ENCODE results near the gene P2RX5. TPM values are rescaled to one million over a fixed set of nuclear protein-coding genes. Genes with fewer than 3 reads are reported as not detected.
"Not testable (repeated sequence)": the region's sequence is repeated elsewhere in the genome, so short reads cannot be mapped to it uniquely, and the experiment has no call there.

Gene P2RX5
- total RNA-seq, 1 donor from 2014 or later = not detected

DNA sequence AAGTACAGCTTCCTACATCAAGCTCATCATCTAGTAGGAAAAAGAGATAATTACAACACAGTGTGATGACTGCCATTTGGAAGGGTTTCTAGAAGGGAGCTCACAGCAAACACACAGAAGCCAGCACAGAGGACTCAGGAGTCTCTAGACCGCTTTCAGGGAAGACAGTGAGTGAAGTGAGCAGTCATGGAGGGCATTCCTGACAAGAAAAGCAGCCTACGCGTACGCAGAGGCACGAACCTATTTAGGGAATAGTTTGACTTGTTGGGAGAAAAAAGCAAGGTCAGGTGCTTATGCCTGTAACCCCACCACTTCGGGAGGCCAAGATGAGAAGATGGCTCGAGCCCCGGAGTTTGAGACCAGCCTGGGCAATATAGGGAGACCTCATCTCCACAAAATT lies 19.3 kb upstream of the P2RX5 start:
- ATAC-seq (no peak), DNase-seq (ENCODE audit: low spot score) (no peak)

DNA sequence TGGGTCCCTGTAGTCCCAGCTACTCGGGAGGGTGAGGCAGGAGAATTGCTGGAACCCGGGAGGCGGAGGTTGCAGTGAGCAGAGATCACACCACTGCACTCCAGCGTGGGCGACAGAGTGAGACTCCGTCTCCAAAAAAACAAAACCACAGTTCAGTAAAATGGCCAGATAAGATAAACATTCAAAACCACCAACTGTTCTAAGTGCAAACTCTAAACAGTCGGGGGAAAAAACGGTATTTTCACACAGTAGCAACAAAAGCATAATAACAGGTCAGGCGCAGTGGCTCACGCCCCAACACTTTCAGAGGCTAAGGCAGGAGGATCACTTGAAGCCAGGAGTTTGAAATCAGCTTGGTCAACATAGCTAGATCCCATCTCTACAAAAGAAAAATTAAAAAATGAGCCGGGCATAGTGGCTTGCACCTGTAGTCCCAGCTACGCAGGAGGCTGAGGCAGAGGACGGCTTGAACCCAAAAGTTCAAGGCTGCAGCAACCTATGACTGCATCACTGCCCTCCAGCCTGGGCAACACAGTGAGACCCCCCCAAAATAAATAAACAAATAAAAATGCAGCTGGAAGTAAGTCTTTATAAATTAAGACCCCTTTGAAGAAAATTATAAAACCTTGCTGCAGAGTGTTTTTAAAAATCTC lies 17.0 kb upstream of the P2RX5 start:
- DNase-seq (ENCODE audit: low spot score) = no peak

DNA sequence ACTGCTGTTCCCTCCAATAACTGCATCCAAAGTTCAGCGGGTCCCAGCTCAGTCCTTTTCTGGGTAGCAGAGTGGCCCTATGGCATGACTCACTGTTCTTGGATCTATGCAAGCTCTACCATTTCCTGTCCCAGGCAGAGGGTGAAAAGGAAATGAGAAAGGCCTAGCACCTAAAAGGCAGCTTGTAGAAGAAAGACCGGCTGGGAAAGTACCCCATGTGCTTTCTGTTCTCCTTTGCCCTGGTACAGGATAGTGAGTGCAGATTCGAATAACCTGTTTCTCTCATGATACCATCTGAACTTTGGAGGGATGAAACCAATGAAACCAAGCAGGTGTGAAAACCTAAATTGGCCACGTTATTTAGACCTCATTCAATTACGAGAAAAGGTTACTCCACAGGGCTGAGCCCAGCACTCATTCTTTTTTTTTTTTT lies 15.0 kb upstream of the P2RX5 start:
- ATAC-seq = no peak
- DNase-seq (ENCODE audit: low spot score) = no peak

More for the DNA sequence above, 17.0 kb upstream of the P2RX5 start:
- ATAC-seq = no peak

DNA sequence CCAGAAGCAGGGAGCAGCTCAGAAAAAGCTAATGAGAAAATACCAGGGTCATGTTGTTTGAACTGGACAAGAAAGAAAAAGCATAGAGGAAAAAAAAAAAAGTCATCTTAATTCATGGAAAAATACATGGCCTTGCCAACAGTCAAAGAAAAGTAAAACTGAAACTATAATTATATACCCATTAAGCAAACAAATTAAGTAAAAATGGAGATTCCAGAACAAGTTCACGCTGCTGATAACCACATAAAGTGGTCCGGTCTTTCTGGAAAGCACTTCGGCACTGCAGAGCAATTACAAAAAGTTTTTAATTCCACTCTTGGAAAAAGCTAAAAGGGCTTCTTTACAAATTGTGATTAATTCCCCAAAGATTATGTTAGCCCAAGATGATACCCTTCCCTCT lies 12.4 kb upstream of the P2RX5 start:
- DNase-seq (ENCODE audit: low spot score) (no peak), ATAC-seq (no peak)

DNA sequence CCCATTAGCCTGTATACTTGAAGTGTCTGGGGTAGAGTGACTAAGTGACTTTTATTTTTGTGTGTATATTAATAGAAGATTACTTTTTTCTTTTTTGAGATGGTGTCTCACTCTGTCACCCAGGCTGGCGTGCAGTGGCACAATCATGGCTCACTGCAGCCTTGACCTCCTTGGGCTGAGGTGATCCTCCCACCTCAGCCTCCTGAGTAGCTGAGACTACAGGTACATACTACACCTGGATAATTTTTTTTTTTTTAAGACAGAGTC lies 9.7 kb upstream of the P2RX5 start:
- not testable (repeated sequence) for DNase-seq (ENCODE audit: low spot score); ATAC-seq

DNA sequence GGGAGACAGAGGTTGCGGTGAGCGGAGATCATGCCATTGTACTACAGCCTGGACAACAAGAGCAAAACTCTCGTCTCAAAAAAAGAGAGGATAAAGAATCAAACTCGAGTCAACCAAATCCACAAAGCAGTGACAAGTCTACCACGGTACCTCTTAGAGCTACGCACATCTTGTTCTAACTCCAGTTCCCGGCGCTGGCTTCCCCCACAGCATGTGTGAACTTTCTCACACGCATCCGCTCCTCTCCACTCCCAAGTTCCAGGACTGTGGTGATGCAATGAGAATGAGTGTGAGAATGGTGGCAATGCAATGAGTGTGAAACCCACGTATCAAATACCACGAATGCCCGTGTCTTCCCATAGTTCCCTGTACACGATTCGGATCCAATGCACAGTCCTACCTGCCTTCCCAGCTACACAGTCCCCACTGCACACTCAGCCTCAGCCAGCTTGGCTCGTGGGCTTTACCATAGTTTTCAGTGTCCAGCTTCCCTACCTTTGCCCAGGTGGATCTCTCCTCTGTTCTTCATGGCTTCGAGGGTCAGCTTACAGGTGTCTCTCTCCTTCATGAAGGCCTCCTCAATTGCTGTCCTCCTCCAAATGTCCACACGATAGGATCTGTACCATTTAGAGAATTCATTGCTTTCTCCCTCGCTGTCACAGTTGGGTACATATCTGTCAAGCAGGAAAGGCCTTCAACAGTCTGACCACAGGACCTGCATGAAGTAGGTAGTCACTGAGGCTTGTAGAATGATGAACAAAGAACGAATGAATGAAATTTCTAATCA lies 9.2 kb upstream of the P2RX5 start:
- DNase-seq (ENCODE audit: low spot score) = no peak
- ATAC-seq = no peak

DNA sequence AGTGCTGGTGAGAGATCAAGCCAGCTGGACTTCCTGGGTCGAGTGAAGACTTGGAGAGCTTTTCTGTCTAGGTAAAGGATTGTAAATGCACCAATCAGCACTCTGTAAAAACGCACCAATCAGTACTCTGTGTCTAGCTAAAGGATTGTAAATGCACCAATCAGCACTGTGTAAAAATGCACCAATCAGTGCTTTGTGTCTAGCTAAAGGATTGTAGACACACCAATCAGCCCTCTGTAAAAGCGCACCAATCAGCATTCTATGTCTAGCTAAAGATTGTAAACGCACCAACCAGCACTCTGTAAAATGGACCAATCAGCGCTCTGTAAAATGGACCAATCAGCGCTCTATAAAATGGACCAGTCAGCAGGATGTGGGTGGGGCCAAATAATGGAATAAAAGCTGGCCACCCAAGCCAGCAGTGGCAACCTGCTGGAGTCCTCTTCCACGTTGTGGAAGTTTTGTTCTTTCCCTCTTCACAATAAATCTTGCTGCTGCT lies 6.1 kb upstream of the P2RX5 start:
- ATAC-seq; DNase-seq (ENCODE audit: low spot score): not testable (repeated sequence)

DNA sequence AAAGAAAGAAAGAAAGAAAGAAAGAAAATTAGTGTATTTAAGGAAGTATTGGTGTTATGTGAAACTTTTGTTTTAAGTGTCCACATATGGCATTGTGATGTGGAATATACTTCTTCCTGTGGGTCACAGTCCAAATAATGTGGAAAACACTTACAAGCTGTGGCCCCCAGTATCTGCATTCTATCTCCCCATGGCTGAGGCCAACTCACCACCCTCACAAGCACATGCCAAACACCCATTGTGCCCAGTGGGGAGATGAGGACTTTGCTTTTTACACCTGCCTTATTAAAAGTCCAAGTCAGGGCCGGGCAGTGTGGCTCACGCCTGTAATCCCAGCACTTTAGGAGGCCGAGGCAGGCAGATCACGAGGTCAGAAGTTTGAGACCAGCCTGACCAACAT lies 4.0 kb upstream of the P2RX5 start:
- DNase-seq (ENCODE audit: low spot score) (no peak), ATAC-seq (no peak)

DNA sequence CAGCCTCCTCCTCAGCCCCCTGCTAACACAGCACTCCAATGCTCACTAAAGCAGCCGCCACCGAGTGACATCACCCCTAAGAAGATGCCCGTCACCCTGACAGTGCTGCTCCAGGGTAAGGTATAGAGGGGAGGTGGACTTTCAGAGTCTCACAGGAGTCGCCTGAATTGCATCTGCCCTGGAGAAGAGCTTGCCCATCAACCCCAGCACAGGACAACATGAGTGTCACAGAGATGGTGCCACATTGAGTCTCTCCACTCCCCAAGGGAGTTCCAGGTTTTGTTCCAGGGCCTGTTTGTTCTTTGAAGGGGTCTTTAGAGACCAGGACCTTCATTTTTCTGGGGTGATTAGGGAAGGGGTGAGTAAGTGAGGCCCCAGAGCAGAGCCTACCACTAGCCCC lies 2.2 kb upstream of the P2RX5 start:
- ATAC-seq (no peak), DNase-seq (ENCODE audit: low spot score) (no peak)

DNA sequence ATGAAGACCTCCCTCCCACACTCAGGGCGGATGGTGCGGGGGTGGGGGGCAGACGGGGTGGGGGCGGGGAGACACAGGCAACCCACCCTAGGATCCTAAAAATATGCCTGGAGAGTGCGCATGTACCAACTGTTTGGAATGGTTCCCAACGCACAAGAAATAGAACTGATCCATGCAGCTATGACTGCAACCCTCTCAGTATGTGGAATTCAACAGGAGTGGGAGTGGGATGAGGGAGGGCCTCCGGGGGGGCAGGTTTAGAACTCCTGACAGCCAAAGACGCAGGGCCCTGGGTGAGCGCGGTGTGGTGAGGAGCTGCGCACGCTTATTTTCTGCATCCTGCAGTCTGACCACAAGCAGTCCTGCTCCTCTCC lies 1.1 kb upstream of the P2RX5 start:
- ATAC-seq (no peak), DNase-seq (ENCODE audit: low spot score) (no peak)

DNA sequence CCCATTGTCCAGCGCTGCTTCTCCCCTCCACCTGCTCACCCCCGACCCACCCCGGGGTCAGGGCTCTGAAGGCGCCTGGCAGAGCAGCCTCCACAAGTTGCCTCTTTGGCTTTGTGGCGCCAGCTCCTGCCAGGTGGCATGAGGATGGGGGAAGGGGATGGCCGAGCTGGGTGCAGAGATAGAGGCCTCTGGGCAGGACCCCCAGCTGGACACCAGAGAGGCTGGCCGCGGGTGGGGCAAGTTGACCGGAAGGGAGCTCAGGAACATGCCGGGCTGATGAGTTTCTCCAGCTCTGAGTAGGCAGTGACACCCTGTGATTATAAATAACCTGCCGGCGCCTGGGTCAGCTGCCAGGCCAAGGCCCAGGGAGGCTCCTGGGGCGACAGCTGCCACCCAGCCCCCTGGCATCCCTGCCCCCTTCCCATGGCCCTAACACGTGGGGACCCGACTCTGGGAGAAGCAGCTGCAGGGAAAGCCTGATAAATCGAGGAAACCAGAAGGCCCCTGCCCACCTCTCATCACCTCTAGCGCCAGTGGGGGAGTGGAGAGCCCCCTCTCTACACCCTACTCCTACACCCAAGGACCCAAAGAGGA lies 729 bp downstream of the P2RX5 start:
- peak; percentile 12 for ATAC-seq

DNA sequence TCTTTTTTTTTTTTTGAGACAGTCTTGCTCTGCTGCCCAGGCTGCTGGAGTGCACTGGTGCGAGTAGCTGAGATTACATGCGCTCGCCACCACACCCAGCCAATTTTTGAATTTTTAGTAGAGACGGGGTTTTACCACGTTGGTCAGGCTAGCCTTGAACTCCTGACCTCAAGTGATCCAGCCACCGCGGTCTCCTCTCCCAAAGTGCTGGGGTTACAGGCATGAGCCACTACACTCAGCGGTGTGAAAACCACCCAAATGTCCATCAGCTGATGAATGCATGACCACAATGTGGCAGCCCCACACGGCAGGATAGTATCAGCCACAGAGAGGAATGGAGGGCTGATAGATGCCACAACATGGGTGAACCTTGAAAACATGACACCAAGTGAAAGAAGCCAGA lies 2.1 kb downstream of the P2RX5 start:
- no peak for DNase-seq (ENCODE audit: low spot score)
- no peak for ATAC-seq

More for the DNA sequence above, 729 bp downstream of the P2RX5 start:
- DNase-seq (ENCODE audit: low spot score) = no peak

DNA sequence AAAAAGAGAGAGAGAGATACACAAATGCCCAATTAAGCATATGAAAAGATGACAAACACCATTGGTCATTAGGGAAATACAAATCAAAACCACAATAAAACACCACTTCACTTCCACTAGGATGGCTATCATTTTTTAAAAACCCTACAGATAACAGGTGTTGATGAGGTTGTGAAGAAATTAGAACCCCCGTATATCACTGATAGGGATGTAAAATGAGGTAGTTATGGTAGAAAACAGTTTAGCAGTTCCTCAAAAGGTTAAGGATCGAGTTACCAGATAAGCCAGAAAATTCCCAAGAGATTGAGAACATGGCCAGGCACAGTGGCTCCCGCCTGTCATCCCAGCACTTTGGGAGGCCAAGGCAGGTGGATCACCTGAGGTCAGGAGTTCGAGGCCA lies 2.8 kb downstream of the P2RX5 start:
- ATAC-seq = no peak
- no peak for DNase-seq (ENCODE audit: low spot score)

DNA sequence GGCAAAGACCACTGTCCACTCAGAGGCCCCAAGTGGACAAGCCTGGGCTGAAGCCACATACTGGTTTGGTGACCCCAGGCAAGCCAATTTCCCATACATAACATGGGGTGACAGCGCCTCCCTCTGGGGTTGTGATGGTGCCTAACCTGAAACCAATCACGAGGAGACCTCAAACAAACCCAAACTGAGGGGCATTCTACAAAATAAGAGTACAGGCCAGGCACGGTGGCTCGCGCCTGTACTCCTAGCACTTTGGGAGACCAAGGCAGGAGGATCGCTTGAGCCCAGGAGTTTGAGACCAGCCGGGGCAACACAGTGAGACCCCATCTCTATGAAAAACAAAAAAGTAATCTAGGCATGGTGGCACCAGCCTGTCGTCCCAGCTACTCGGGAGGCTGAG lies 3.6 kb downstream of the P2RX5 start:
- no peak for DNase-seq (ENCODE audit: low spot score)
- no peak for ATAC-seq

DNA sequence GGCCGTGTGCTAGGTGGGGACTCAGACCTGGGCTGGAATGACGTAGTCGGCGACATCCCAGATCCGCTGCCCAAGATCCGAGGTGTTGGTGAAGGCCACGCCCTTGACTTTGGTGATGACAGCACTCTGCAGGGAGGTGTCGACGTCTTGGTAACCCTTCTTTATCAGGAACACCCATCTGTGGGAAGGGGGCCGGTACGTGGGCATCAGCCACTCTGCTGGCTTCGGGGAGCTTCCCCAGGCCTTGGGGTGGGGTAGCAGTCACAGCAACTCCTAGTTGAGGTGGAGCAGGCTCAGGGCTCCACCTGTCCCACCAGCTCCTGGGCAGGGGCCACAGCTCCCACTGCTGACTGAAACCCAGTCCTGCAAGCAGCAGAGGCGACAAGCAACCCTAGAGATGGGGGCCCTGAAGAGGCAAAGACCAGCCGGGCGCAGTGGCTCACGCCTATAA lies 4.3 kb downstream of the P2RX5 start:
- ATAC-seq (no peak), DNase-seq (ENCODE audit: low spot score) (no peak)

DNA sequence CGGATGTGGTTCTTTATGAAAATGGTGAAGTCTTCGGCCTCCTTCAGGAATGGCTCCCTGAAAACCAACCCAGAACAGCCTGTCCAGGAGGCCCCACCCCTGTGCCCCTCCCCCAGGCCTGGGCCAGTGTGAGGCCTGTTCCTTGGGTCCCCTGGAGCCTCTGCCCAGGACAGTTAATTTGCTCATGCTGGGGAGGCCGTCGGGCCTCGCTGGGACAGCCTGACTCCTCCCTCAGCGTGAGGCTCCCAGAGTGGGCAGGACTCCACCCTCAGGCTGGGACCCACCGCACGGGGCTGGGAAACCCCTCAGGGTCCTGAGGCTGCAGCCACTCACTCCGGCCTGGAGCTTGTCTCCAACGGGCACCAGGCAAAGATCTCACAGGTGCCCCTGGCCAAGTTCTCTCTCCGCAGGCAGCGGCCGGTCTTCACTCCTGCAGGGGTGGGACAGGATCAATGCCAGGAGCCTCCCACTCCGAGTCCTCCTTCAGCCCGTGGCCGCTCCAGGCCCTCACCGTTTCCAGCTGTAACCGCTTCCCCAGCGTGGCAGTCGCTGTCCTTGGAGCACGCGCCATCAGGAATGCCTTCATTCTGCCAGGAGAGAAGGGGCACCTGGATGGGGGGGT lies 5.8 kb downstream of the P2RX5 start:
- no peak for ATAC-seq
- DNase-seq (ENCODE audit: low spot score) = no peak

DNA sequence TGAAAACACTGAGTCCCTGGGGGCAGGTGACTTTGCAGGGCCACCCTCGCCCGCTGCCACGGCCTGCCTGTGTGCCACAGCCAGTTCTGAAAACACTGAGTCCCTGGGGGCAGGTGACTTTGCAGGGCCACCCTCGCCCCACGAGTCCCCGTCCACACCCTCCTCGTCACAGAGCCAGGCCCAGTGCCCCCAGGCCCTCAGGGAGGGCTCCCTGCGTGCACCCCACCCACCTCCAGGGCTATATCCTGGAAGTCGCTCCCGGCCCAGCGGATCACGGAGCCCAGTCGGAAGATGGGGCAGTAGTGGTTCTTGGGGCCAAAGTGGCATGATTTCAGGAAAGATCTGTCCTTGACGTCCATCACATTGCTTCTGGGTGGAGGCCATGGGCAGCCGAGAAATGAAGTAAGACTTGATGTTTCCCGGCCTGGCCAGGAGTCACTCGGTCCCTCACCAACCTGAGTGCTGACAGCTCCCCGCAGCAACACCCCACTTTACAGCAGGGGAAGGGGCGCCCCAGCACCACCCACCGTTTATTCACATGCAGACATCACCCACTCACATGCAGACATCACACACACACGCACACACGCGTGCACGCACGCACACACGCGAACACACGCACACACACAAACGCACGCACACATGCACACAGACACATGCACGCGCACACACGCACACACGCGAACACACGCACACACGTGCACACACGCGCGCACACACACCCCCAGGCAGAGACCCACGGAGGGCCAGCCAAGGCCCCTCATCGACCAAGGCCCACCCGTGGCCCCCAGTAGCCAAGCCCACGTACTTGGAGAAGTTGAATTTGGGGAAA lies 6.5 kb downstream of the P2RX5 start:
- ATAC-seq = peak; percentile 19
- no peak for DNase-seq (ENCODE audit: low spot score)

DNA sequence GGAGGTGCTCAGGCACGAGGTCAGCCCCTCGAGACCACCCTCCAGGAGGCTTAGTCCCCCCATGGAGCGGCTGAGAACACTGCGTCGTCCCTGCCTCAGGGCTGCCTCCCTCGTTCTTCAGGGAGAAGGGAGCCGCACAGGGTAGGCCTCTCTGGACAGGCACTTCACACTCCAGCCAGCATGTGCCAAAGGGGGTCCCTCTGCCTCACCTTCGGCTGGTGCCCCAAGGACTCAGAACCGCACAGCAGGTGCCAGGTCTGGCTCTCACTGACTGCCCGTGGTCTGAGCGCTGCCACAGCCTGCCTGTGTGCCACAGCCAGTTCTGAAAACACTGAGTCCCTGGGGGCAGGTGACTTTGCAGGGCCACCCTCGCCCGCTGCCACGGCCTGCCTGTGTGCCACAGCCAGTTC lies 7.1 kb downstream of the P2RX5 start:
- ATAC-seq = peak; percentile 19
- DNase-seq (ENCODE audit: low spot score) = no peak

DNA sequence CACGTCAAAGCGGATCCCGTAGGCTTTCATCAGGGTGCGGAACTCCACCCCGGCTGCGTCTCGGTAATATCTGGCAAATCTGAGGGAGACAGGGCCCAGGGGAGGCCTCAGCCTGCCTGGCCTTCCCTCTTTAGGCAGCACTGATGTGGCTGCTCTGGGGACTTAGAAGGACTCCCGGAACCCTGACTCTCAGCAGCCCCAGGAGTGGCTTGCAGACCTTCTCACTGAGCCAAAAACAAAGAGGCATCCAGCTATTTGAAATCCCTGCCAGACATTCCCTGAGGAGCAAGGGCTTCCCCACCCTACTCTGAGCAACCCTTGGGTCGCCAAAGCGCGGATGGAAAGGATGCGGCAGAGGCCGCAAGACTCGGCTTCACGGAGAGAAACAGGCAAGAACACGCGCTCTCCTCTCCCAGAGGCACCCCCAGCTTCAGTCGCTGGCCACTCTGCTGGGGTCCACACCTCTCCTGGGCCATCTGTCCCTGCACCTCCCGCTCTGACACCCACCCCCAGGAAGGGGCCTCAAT lies 7.9 kb downstream of the P2RX5 start:
- no peak for DNase-seq (ENCODE audit: low spot score)
- peak; percentile 11 for ATAC-seq

DNA sequence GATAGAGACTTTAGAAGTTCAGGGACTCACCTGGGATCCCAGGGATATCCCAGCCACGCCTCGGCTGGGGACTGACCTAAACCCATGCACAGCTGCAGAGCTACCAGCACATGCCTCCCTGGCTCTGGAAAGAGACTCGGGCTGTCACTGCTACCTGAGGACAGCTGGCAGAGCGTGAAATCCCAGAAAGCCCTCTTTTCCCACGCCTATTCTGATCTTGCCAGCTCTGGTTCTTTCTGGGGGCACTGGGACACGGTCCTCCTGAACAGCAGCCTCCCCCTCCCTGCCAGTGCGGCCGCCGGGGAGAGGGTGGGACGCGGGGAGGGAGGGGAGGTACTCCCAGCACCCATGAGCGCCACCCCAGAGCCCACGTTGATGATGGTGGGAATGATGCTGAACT lies 10.8 kb downstream of the P2RX5 start:
- no peak for DNase-seq (ENCODE audit: low spot score)

More for the DNA sequence above, 10.8 kb downstream of the P2RX5 start:
- ATAC-seq = no peak
